H9 (cell line): ENCODE results near the gene TRIO. TPM values are rescaled to one million over a fixed set of nuclear protein-coding genes. Genes with fewer than 3 reads are reported as not detected.

ENCODE experiments used
- DNase-seq: peaks from one replicate; pipeline ENCODE4 v3.0.0-alpha.2; 2017
- H2AFZ ChIP-seq: one replicate; pipeline ENCODE4 v1.6.1; 2013; ENCODE audit warnings: mild to moderate bottlenecking, low read length, control low read depth, moderate library complexity
- H2AK5ac ChIP-seq: 2 replicates; pipeline ENCODE4 v1.6.1; 2013; ENCODE audit warnings: low read length, control low read depth, mixed read lengths; ENCODE audit not compliant: insufficient read length
- H2BK120ac ChIP-seq: one replicate; pipeline ENCODE4 v1.6.1; 2013; ENCODE audit warnings: low read depth, mild to moderate bottlenecking, low read length, control low read depth, inconsistent platforms; ENCODE audit not compliant: poor library complexity, severe bottlenecking
- H2BK12ac ChIP-seq: 2 replicates; pipeline ENCODE4 v1.6.1; 2013; ENCODE audit warnings: low read length, control low read depth, mixed read lengths, low read depth; ENCODE audit not compliant: insufficient read length
- H2BK15ac ChIP-seq: 2 replicates; pipeline ENCODE4 v1.6.1; 2013; ENCODE audit warnings: low read depth, low read length, control low read depth
- H2BK20ac ChIP-seq: one replicate; pipeline ENCODE4 v1.6.1; 2013; ENCODE audit warnings: low read depth, mild to moderate bottlenecking, low read length, control low read depth, inconsistent platforms; ENCODE audit not compliant: poor library complexity, severe bottlenecking
- H2BK5ac ChIP-seq: 2 replicates; pipeline ENCODE4 v1.6.1; 2013; ENCODE audit warnings: low read length, control low read depth, mixed read lengths; ENCODE audit not compliant: insufficient read length
- H3K14ac ChIP-seq: 2 replicates; pipeline ENCODE4 v1.6.1; 2013; ENCODE audit warnings: low read length, control low read depth; ENCODE audit not compliant: insufficient read depth
- H3K18ac ChIP-seq: 2 replicates; pipeline ENCODE4 v1.6.1; 2013; ENCODE audit warnings: low read depth, mild to moderate bottlenecking, mixed read lengths, low read length, control low read depth; ENCODE audit not compliant: insufficient read length
- H3K23ac ChIP-seq: 2 replicates; pipeline ENCODE4 v1.6.1; 2013; ENCODE audit warnings: low read length, control low read depth, mixed read lengths, low read depth; ENCODE audit not compliant: insufficient read length
- H3K23me2 ChIP-seq: 2 replicates; pipeline ENCODE4 v1.6.1; 2013; ENCODE audit warnings: low read depth, mild to moderate bottlenecking, mixed read lengths, low read length, control low read depth; ENCODE audit not compliant: insufficient read length, poor library complexity, severe bottlenecking
- H3K27ac ChIP-seq: 2 replicates; pipeline ENCODE4 v1.5.1; 2013; ENCODE audit warnings: low read length, control low read depth, mixed read lengths, low read depth; ENCODE audit not compliant: insufficient read length
- H3K27me3 ChIP-seq: 2 replicates; pipeline ENCODE4 v1.6.1; 2013; ENCODE audit warnings: low read length, control low read depth, inconsistent platforms; ENCODE audit not compliant: insufficient read depth
- H3K4ac ChIP-seq: 2 replicates; pipeline ENCODE4 v1.6.1; 2013; ENCODE audit warnings: low read depth, mild to moderate bottlenecking, control low read depth, inconsistent platforms, low read length, moderate library complexity
- H3K4me1 ChIP-seq: 2 replicates; pipeline ENCODE4 v1.6.1; 2013; ENCODE audit warnings: low read length, control low read depth, inconsistent platforms; ENCODE audit not compliant: insufficient read depth
- H3K4me2 ChIP-seq: 2 replicates; pipeline ENCODE4 v1.6.1; 2013; ENCODE audit warnings: low read length, control low read depth, mixed read lengths; ENCODE audit not compliant: insufficient read length, insufficient read depth
- H3K56ac ChIP-seq: 2 replicates; pipeline ENCODE4 v1.6.1; 2013; ENCODE audit warnings: low read depth, mild to moderate bottlenecking, mixed read lengths, low read length, control low read depth; ENCODE audit not compliant: insufficient read length
- H3K79me1 ChIP-seq: 2 replicates; pipeline ENCODE4 v1.6.1; 2013; ENCODE audit warnings: low read depth, mild to moderate bottlenecking, moderate library complexity, low read length, control low read depth, inconsistent platforms; ENCODE audit not compliant: insufficient read depth, poor library complexity, severe bottlenecking
- H3K79me2 ChIP-seq: 2 replicates; pipeline ENCODE4 v1.6.1; 2013; ENCODE audit warnings: low read length, control low read depth, inconsistent platforms; ENCODE audit not compliant: insufficient read depth
- H3K9ac ChIP-seq: 2 replicates; pipeline ENCODE4 v1.6.1; 2013; ENCODE audit warnings: low read length, control low read depth, mixed read lengths; ENCODE audit not compliant: insufficient read length; ENCODE audit errors: extremely low read depth
- H3K9me3 ChIP-seq: one replicate; pipeline ENCODE4 v1.6.1; 2013; ENCODE audit warnings: low read depth, low read length, inconsistent platforms; ENCODE audit not compliant: control insufficient read depth
- H3T11ph ChIP-seq: one replicate; pipeline ENCODE4 v1.6.1; 2013; ENCODE audit warnings: mild to moderate bottlenecking, low read length, control low read depth, inconsistent platforms
- H4K20me1 ChIP-seq: one replicate; pipeline ENCODE4 v1.6.1; 2013; ENCODE audit not compliant: control insufficient read depth, insufficient read length, insufficient read depth
- H4K5ac ChIP-seq: 2 replicates; pipeline ENCODE4 v1.6.1; 2013; ENCODE audit warnings: low read depth, mild to moderate bottlenecking, mixed read lengths, low read length, control low read depth; ENCODE audit not compliant: insufficient read length
- H4K8ac ChIP-seq: replicated peaks from 2 replicates; pipeline ENCODE4 v1.6.1; 2013; ENCODE audit warnings: low read length, control low read depth, mixed read lengths, low read depth; ENCODE audit not compliant: insufficient read length
- H4K91ac ChIP-seq: 2 replicates; pipeline ENCODE4 v1.6.1; 2013; ENCODE audit warnings: low read depth, mild to moderate bottlenecking, moderate library complexity, mixed read lengths, low read length, control low read depth; ENCODE audit not compliant: insufficient read length
- H3K27ac Mint-ChIP-seq, 3 experiments: 2 replicates in 2 of 3; 3 replicates in 1 of 3; pipeline ENCODE4 v1.8.0; 2020 to 2021; ENCODE audit warnings: mixed read lengths in 3 of 3, mild to moderate bottlenecking in 1 of 3, moderate library complexity in 1 of 3
- H3K27me3 Mint-ChIP-seq: 2 replicates; pipeline ENCODE4 v1.8.0; 2021; ENCODE audit warnings: low read depth, mild to moderate bottlenecking, moderate library complexity, mixed read lengths
- H3K36me3 Mint-ChIP-seq, 3 experiments: 2 replicates in 2 of 3; 3 replicates in 1 of 3; pipeline ENCODE4 v1.8.0; 2020 to 2021; ENCODE audit warnings: low read depth in 3 of 3, mixed read lengths in 3 of 3; ENCODE audit not compliant: insufficient read depth in 1 of 3
- H3K4me1 Mint-ChIP-seq, 2 experiments: 2 replicates each; pipeline ENCODE4 v1.8.0; 2020; ENCODE audit warnings: mixed read lengths in 2 of 2
- H3K4me3 Mint-ChIP-seq, 2 experiments: 2 replicates in 1 of 2; 3 replicates in 1 of 2; pipeline ENCODE4 v1.8.0; 2020 to 2021; ENCODE audit warnings: mild to moderate bottlenecking in 2 of 2, mixed read lengths in 2 of 2, moderate library complexity in 1 of 2
- H3K9me3 Mint-ChIP-seq, 2 experiments: 2 replicates in 1 of 2; 3 replicates in 1 of 2; pipeline ENCODE4 v1.8.0; 2020; ENCODE audit warnings: mild to moderate bottlenecking in 2 of 2, mixed read lengths in 2 of 2, moderate library complexity in 1 of 2
- WGBS: extraction: QIAGEN DNeasy Blood & Tissue Kit; methylation state at CpG from one replicate; pipeline ENCODE4 v1.1.7; 2013; ENCODE audit warnings: missing lambda C conversion rate, low lambda C conversion rate, mixed read lengths; ENCODE audit not compliant: insufficient read length; ENCODE audit errors: extremely low coverage; 5-methylcytosine and 5-hydroxymethylcytosine counted together
- total RNA-seq: library from RNA; stranded (reverse); gene quantifications from 2 replicates; pipeline ENCODE4 v1.2.1, GENCODE V29; 2021
- TF ChIP-seq, protein P1 (sequence below): fragments of 200-600 bp; sonication (generic); conservative IDR thresholded peaks from 3 replicates; pipeline ENCODE4 v1.8.0; 2021; ENCODE audit warnings: antibody characterized with exemption, mild to moderate bottlenecking

Gene TRIO
- total RNA-seq, 1 experiment from 2014 or later = 87.8 TPM

GRCh38 chr5:14521748-14522147 is 378.6 kb downstream of the TRIO start:
- Mint-ChIP-seq H3K36me3 (no peaks in the 10 kb centered on the region), H3K9me3 (peaks cover 2 to 3% of the 10 kb centered on the region in 2 experiments; a peak in 2 of 5 replicates), H3K4me3 (no peak overlapping the region), H3K27me3 (no peaks in the 10 kb centered on the region; the same call in 1 of the 2 replicates), H3K27ac (no peak overlapping the region; a peak in 1 of 7 replicates), H3K4me1 (no peaks in the 10 kb centered on the region)
- Histone ChIP-seq H3K79me2 (no peaks in the 10 kb centered on the region), H3K27ac (no peak overlapping the region), H3K4ac (no peak overlapping the region), H3K4me2 (no peak overlapping the region), H3K79me1 (no peaks in the 10 kb centered on the region), H3K9ac (no peak overlapping the region), H2BK5ac (no peak overlapping the region), H3K18ac (no peak overlapping the region), H2BK15ac (no peak overlapping the region), H3K56ac (no peak overlapping the region), H3T11ph (no peak overlapping the region), H4K91ac (no peak overlapping the region), H2BK120ac (no peak overlapping the region), H2AFZ (no peak overlapping the region), H3K23ac (no peak overlapping the region), H4K8ac (no peak overlapping the region), H3K4me1 (no peaks in the 10 kb centered on the region), H2BK12ac (no peak overlapping the region), H3K23me2 (no peaks in the 10 kb centered on the region), H2AK5ac (no peak overlapping the region), H4K20me1 (no peaks in the 10 kb centered on the region), H4K5ac (no peak overlapping the region), H2BK20ac (no peak overlapping the region), H3K9me3 (no peaks in the 10 kb centered on the region), H3K14ac (no peak overlapping the region), H3K27me3 (no peaks in the 10 kb centered on the region)
- DNase-seq = no peak
- TF ChIP-seq, protein P1, sequence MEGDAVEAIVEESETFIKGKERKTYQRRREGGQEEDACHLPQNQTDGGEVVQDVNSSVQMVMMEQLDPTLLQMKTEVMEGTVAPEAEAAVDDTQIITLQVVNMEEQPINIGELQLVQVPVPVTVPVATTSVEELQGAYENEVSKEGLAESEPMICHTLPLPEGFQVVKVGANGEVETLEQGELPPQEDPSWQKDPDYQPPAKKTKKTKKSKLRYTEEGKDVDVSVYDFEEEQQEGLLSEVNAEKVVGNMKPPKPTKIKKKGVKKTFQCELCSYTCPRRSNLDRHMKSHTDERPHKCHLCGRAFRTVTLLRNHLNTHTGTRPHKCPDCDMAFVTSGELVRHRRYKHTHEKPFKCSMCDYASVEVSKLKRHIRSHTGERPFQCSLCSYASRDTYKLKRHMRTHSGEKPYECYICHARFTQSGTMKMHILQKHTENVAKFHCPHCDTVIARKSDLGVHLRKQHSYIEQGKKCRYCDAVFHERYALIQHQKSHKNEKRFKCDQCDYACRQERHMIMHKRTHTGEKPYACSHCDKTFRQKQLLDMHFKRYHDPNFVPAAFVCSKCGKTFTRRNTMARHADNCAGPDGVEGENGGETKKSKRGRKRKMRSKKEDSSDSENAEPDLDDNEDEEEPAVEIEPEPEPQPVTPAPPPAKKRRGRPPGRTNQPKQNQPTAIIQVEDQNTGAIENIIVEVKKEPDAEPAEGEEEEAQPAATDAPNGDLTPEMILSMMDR = no peak
- no CpG with 5 or more reads among the region's 10 CpGs for WGBS
